K562 (cell line): ENCODE measurements around the gene NEU3. TPM values are rescaled to one million over a fixed set of nuclear protein-coding genes. Genes with fewer than 3 reads are reported as not detected.

Experiments
- ATAC-seq: fragments of 200-7000 bp; cut with Tn5 transposase; 3 replicates; pipeline ENCODE4 v1.9.1; 2020; ENCODE audit warnings: moderate library complexity
- BruUV-seq: library from RNA; stranded (reverse); fragments of 400-500 nt; replicated peaks from 2 replicates; lab custom pipeline; 2021; lab: Mats Ljungman, UMichigan
- CTCF ChIA-PET: fragments of 300-600 bp; formaldehyde crosslinking; extraction: SDS; loops from one replicate; lab custom pipeline; 2021; ENCODE audit warnings: low intra/inter-chr PET ratio; lab: Yijun Ruan, JAX
- POLR2A ChIA-PET: fragments of 300-600, 350-650 bp; sonication (Branson Sonifier 250); formaldehyde crosslinking; extraction: SDS; loops from one replicate; lab custom pipeline; 2021; ENCODE audit warnings: antibody characterized with exemption, inconsistent platforms; lab: Yijun Ruan, JAX
- DNase-seq, 4 experiments: peaks; one replicate each; pipeline versions ENCODE4 v3.0.0 to v3.0.0-alpha.2; 2011 to 2018; ENCODE audit warnings: low spot score in 3 of 4, mixed read lengths in 3 of 4; ENCODE audit errors: extremely low read depth in 1 of 4
- FAIRE-seq: peaks from 2 replicates; lab custom pipeline; 2011; peaks lifted over from hg19 to GRCh38; lab: Jason Lieb, UNC
- H2AFZ ChIP-seq: 2 replicates; pipeline ENCODE4 v1.6.0; 2011; ENCODE audit warnings: low read depth, low read length, control low read depth, inconsistent platforms
- H3K27ac ChIP-seq: fragments of 200-600 bp; 3 replicates; pipeline ENCODE4 v1.8.0; 2011; ENCODE audit warnings: low read depth, mild to moderate bottlenecking, control low read depth, inconsistent platforms, low read length, moderate library complexity, mixed read lengths; ENCODE audit errors: extremely low read depth
- H3K27me3 ChIP-seq, 2 experiments: fragments of 300-600 bp in 1 of 2; 2 replicates in 1 of 2; 3 replicates in 1 of 2; pipeline versions ENCODE4 v1.6.0 to v1.8.0; 2011; ENCODE audit warnings: inconsistent platforms in 2 of 2, low read length in 2 of 2, mild to moderate bottlenecking in 1 of 2, mixed read lengths in 1 of 2, moderate library complexity in 1 of 2; ENCODE audit not compliant: control insufficient read depth in 2 of 2, insufficient read depth in 2 of 2
- H3K36me3 ChIP-seq: fragments of 300-600 bp; 3 replicates; pipeline ENCODE4 v1.8.0; 2011; ENCODE audit warnings: mild to moderate bottlenecking, low read length, inconsistent platforms; ENCODE audit not compliant: control insufficient read depth, insufficient read depth
- H3K4me1 ChIP-seq, 2 experiments: fragments of 200-600 bp in 1 of 2; replicated peaks in 1 of 2; 2 replicates in 1 of 2; 3 replicates in 1 of 2; pipeline versions ENCODE4 v1.5.1 to v1.8.0; 2011; ENCODE audit warnings: inconsistent platforms in 2 of 2, low read length in 2 of 2, mild to moderate bottlenecking in 1 of 2, mixed read lengths in 1 of 2, moderate library complexity in 1 of 2; ENCODE audit not compliant: control insufficient read depth in 2 of 2, insufficient read depth in 2 of 2
- H3K4me2 ChIP-seq: 2 replicates; pipeline ENCODE4 v1.6.1; 2011; ENCODE audit warnings: low read length, control low read depth, inconsistent platforms, mixed read lengths; ENCODE audit not compliant: insufficient read depth
- H3K4me3 ChIP-seq: fragments of 200-600 bp; sonication (generic), shearing (Covaris generic); 2 replicates; pipeline ENCODE4 v1.5.1; 2016; ENCODE audit warnings: control low read depth, inconsistent platforms
- H3K79me2 ChIP-seq: fragments of 200-600 bp; 3 replicates; pipeline ENCODE4 v1.8.0; 2011; ENCODE audit warnings: low read length, inconsistent platforms; ENCODE audit not compliant: control insufficient read depth, insufficient read depth
- H3K9ac ChIP-seq, 2 experiments: 2 replicates each; pipeline versions ENCODE4 v1.6.0 to v1.6.1; 2011; ENCODE audit warnings: low read depth in 2 of 2, low read length in 2 of 2, control low read depth in 1 of 2, inconsistent platforms in 1 of 2, mild to moderate bottlenecking in 1 of 2, mixed read lengths in 1 of 2; ENCODE audit not compliant: insufficient read depth in 1 of 2
- H3K9me1 ChIP-seq: one replicate; pipeline ENCODE4 v1.6.0; 2011; ENCODE audit warnings: inconsistent platforms, mild to moderate bottlenecking, low read length, moderate library complexity; ENCODE audit not compliant: control insufficient read depth, insufficient read depth
- H3K9me3 ChIP-seq: replicated peaks from 2 replicates; pipeline ENCODE4 v1.5.1; 2011; ENCODE audit warnings: low read depth, low read length, inconsistent platforms; ENCODE audit not compliant: control insufficient read depth, insufficient read depth
- H4K20me1 ChIP-seq: replicated peaks from 2 replicates; pipeline ENCODE4 v1.6.1; 2011; ENCODE audit warnings: low read length, inconsistent platforms, mixed read lengths; ENCODE audit not compliant: control insufficient read depth, insufficient read depth
- ETS2 ChIP-seq: IDR thresholded peaks from 2 replicates; pipeline ENCODE4 v1.6.1; 2016; ENCODE audit warnings: borderline replicate concordance, missing genetic modification characterization, mild to moderate bottlenecking, moderate library complexity, missing compliant biosample characterization; ENCODE audit not compliant: poor library complexity, severe bottlenecking
- IFI16 ChIP-seq: fragments of 250-450 bp; sonication (Bioruptor Pico); IDR thresholded peaks from 2 replicates; pipeline ENCODE4 v2.1.2; 2022; ENCODE audit warnings: mild to moderate bottlenecking, inconsistent platforms
- MCM5 ChIP-seq: fragments of 450-650 bp; IDR thresholded peaks from 2 replicates; pipeline ENCODE4 v1.6.1; 2016; ENCODE audit warnings: low read depth
- MECOM ChIP-seq: fragments of 250-450 bp; sonication (Bioruptor Pico); IDR thresholded peaks from 2 replicates; pipeline ENCODE4 v1.8.0; 2022; ENCODE audit warnings: inconsistent platforms
- MYNN ChIP-seq, 2 experiments: sonication (generic); formaldehyde crosslinking in 1 of 2; IDR thresholded peaks; 2 replicates each; pipeline versions ENCODE4 v1.5.0 to v1.6.1; 2016 to 2020; ENCODE audit warnings: antibody characterized with exemption in 1 of 2, missing genetic modification reagents in 1 of 2
- SMARCC2 ChIP-seq: fragments of 450-650 bp; IDR thresholded peaks from 2 replicates; pipeline ENCODE4 v1.6.1; 2017; ENCODE audit warnings: antibody characterized with exemption, moderate library complexity, mild to moderate bottlenecking, low read depth
- SRSF1 ChIP-seq: fragments of 200-400 bp; formaldehyde crosslinking; IDR thresholded peaks from 2 replicates; pipeline ENCODE4 v1.6.1; 2017; ENCODE audit warnings: mild to moderate bottlenecking, low read depth, low read length, moderate library complexity
- TCFL5 ChIP-seq: fragments of 250-450 bp; sonication (Bioruptor Pico); conservative IDR thresholded peaks from 2 replicates; pipeline ENCODE4 v1.6.1; 2021; ENCODE audit warnings: mild to moderate bottlenecking, moderate library complexity, matching md5 sums
- TEAD1 ChIP-seq, 2 experiments: fragments of 450-650 bp in 1 of 2; sonication (generic) in 1 of 2; formaldehyde crosslinking; IDR thresholded peaks; 2 replicates each; pipeline versions ENCODE4 v1.4.0 to v1.8.0; 2020 to 2022; ENCODE audit warnings: mild to moderate bottlenecking in 2 of 2, missing genetic modification reagents in 1 of 2
- TFAP4 ChIP-seq: sonication (generic); formaldehyde crosslinking; IDR thresholded peaks from 2 replicates; pipeline ENCODE4 v1.8.0; 2022; ENCODE audit warnings: missing genetic modification reagents, mild to moderate bottlenecking, moderate library complexity, borderline replicate concordance
- THAP7 ChIP-seq: fragments of 250-450 bp; sonication (Bioruptor Pico); IDR thresholded peaks from 2 replicates; pipeline ENCODE4 v1.5.0; 2021
- ZBTB8A ChIP-seq: fragments of 450-650 bp; IDR thresholded peaks from 2 replicates; pipeline ENCODE4 v1.6.1; 2018; ENCODE audit warnings: mild to moderate bottlenecking, moderate library complexity; ENCODE audit not compliant: partially characterized antibody
- ZNF174 ChIP-seq: fragments of 250-450 bp; sonication (Bioruptor Pico); IDR thresholded peaks from 2 replicates; pipeline ENCODE4 v1.4.0; 2020; ENCODE audit warnings: mild to moderate bottlenecking
- ZNF175 ChIP-seq: fragments of 200-800 bp; sonication (Bioruptor generic); IDR thresholded peaks from 2 replicates; pipeline ENCODE4 v1.6.1; 2016; ENCODE audit warnings: low read depth, mild to moderate bottlenecking, missing genetic modification characterization, missing compliant biosample characterization
- ZNF668 ChIP-seq: fragments of 250-450 bp; sonication (Bioruptor Pico); IDR thresholded peaks from 2 replicates; pipeline ENCODE4 v1.8.0; 2022; ENCODE audit warnings: mild to moderate bottlenecking, inconsistent platforms
- ZNF75A ChIP-seq: fragments of 450-650 bp; formaldehyde crosslinking; IDR thresholded peaks from 2 replicates; pipeline ENCODE4 v1.4.0; 2020; ENCODE audit warnings: mild to moderate bottlenecking
- ZNF785 ChIP-seq: fragments of 250-450 bp; sonication (Bioruptor Pico); IDR thresholded peaks from 2 replicates; pipeline ENCODE4 v1.4.0; 2020; ENCODE audit warnings: mild to moderate bottlenecking
- WGBS: fragments of 100-300 bp; shearing (Covaris generic); methylation state at CpG from one replicate; pipeline ENCODE4 v1.1.6; 2016; ENCODE audit warnings: low coverage, mixed read lengths; ENCODE audit not compliant: insufficient coverage; ENCODE audit errors: missing lambda C conversion rate; 5-methylcytosine and 5-hydroxymethylcytosine counted together
- in situ Hi-C: fragments of 300-500 bp; cut with MboI; formaldehyde crosslinking; loops from 4 replicates; pipeline ENCODE4 v1.15.0; 2018; ENCODE audit warnings: inconsistent platforms, mixed read lengths
- intact Hi-C: fragments of 100-400 bp; cut with micrococcal nuclease; formaldehyde crosslinking; loops from 2 replicates; pipeline ENCODE4 v1.14.2; 2022
- polyA plus RNA-seq, 8 experiments: library from polyadenylated mRNA; depleted of rRNA in 4 of 8; stranded (reverse) in 5 of 8; unstranded in 3 of 8; fragments of >200 nt; fragmentation: Nextera tagmentation in 2 of 8; fragmentation: Illumina TruSeq in 1 of 8; extraction: Ambion mirVana in 2 of 8; extraction: Trizol in 1 of 8; gene quantifications; 2 replicates each; pipeline versions ENCODE4 v1.2.1 to v1.2.3, GENCODE V29; 2011 to 2014; ENCODE audit warnings: inconsistent platforms in 1 of 8, missing spikeins in 1 of 8
- total RNA-seq, 7 experiments: library from RNA; depleted of rRNA in 6 of 7; stranded (reverse); fragments of >200 nt in 6 of 7; fragmentation: Illumina TruSeq in 2 of 7; extraction: Trizol in 2 of 7; gene quantifications; 2 replicates each; pipeline versions ENCODE4 v1.2.1 to v1.2.3, GENCODE V29; 2011 to 2021; ENCODE audit warnings: low replicate concordance in 1 of 7

The NEU3 gene
- total and polyA plus RNA-seq, 9 of the 15 experiments (the other 6 are each of a cell fraction or from before 2014, with no cell fraction given), result 6.2 to 41.3 (median 31.1) TPM

- no peak for ATAC-seq
- CTCF ChIA-PET, result no interaction called here
- H3K27ac ChIP-seq, result no peak overlapping the region
Measured at GRCh38 chr11:75050516-75050915, 61.8 kb downstream of the NEU3 start.

GRCh38 chr11:75051043-75051442 lies 62.3 kb downstream of the NEU3 start:
- no peak for FAIRE-seq
- peaks cover 0 to 5% of the 10 kb centered on the region in 2 experiments; a peak in 1 of 5 replicates for H3K4me1 ChIP-seq
- no peaks in the 10 kb centered on the region for H3K9me1 ChIP-seq
- ChIA-PET POLR2A (interaction anchor here (0.6 kb wide), 1 partner anchor 50 kb away, joined by 3 read pairs; no protein-coding TSS in a partner anchor), CTCF (no interaction called here)
- no peaks in the 10 kb centered on the region for H3K79me2 ChIP-seq
- intact Hi-C loops (no loop called here), in situ Hi-C loops (no loop called here)
- 54% methylated on average over 3 of the region's 5 CpGs for WGBS
- H4K20me1 ChIP-seq, result no peaks in the 10 kb centered on the region
- H3K27ac ChIP-seq, result no peak overlapping the region
- no TSS peak for BruUV-seq
- no peaks in the 10 kb centered on the region for H3K36me3 ChIP-seq
- H3K4me3 ChIP-seq, result no peak overlapping the region
- DNase-seq, result no peak
- H3K9ac ChIP-seq, result no peak overlapping the region
- no peaks in the 10 kb centered on the region; the same call in 1 of the 2 replicates for H3K9me3 ChIP-seq
- H2AFZ ChIP-seq, result no peak overlapping the region
- H3K27me3 ChIP-seq, result no peaks in the 10 kb centered on the region
- H3K4me2 ChIP-seq, result no peak overlapping the region
- no peak for ATAC-seq
- TF ChIP-seq ETS2, result no peak
- TF ChIP-seq MECOM (CRISPR knock-in tag), result no peak
- TF ChIP-seq TEAD1 (CRISPR knock-in tag; IDR thresholded peaks at IDR 0.05), result no peak
- no peak for TF ChIP-seq TFAP4 (CRISPR knock-in tag)
- TF ChIP-seq ZNF785 (CRISPR knock-in tag), result no peak
- TF ChIP-seq ZNF668 (CRISPR knock-in tag), result no peak
- TF ChIP-seq SRSF1, result no peak
- no peak for TF ChIP-seq ZNF175 (CRISPR knock-in tag)
- TF ChIP-seq MYNN (IDR thresholded peaks at IDR 0.05), result no peak
- TF ChIP-seq MYNN (CRISPR knock-in tag; IDR thresholded peaks at IDR 0.05), result no peak
- TF ChIP-seq THAP7 (CRISPR knock-in tag), result no peak
- TF ChIP-seq IFI16 (CRISPR knock-in tag), result no peak
- no peak for TF ChIP-seq ZNF174 (CRISPR knock-in tag)
- TF ChIP-seq SMARCC2, result no peak
- TF ChIP-seq MCM5, result no peak
- TF ChIP-seq ZBTB8A, result no peak

More at GRCh38 chr11:75050516-75050915, 61.8 kb downstream of the NEU3 start:
- Histone ChIP-seq H3K9me1 (no peaks in the 10 kb centered on the region), H3K4me3 (no peak overlapping the region), H3K9me3 (no peaks in the 10 kb centered on the region; the same call in 1 of the 2 replicates), H3K27me3 (no peaks in the 10 kb centered on the region), H3K4me1 (peaks cover 0 to 5% of the 10 kb centered on the region in 2 experiments; a peak in 1 of 5 replicates), H4K20me1 (no peaks in the 10 kb centered on the region), H3K9ac (no peak overlapping the region), H2AFZ (no peak overlapping the region), H3K4me2 (no peak overlapping the region), H3K36me3 (no peaks in the 10 kb centered on the region), H3K79me2 (no peaks in the 10 kb centered on the region)
- no TSS peak for BruUV-seq
- WGBS, result 82% methylated on average over 4 of the region's 4 CpGs
- POLR2A ChIA-PET, result interaction anchor here (1.2 kb wide), 1 partner anchor 8 kb away, joined by 3 read pairs; no protein-coding TSS in a partner anchor
- TF ChIP-seq ZNF75A (peak; percentile 37; the same call in 1 of the 2 replicates), TCFL5 (no peak)
- in situ Hi-C loops (no loop called here), intact Hi-C loops (no loop called here)
- FAIRE-seq (no peak), DNase-seq (no peak)
